IMR-90 (cell line): ENCODE measurements around the gene FSTL5. TPM values are rescaled to one million over a fixed set of nuclear protein-coding genes. Genes with fewer than 3 reads are reported as not detected.

Source experiments
- ATAC-seq: fragments of 200-7000 bp; cut with Tn5 transposase; 2 replicates; pipeline ENCODE4 v1.9.1; 2020; ENCODE audit warnings: low read depth, mild to moderate bottlenecking, moderate library complexity
- BruUV-seq: library from RNA; stranded (reverse); fragments of 400-500 nt; replicated peaks from 2 replicates; lab custom pipeline; 2021; lab: Mats Ljungman, UMichigan
- CTCF ChIA-PET: fragments of 300-600 bp; formaldehyde crosslinking; extraction: SDS; loops from one replicate; lab custom pipeline; 2021; ENCODE audit warnings: antibody characterized with exemption; lab: Yijun Ruan, JAX
- POLR2A ChIA-PET: fragments of 300-600 bp; sonication (Branson Sonifier 250); formaldehyde crosslinking; loops from one replicate; lab custom pipeline; 2022; ENCODE audit warnings: antibody characterized with exemption; ENCODE audit not compliant: unreplicated experiment; lab: Charles Lee
- DNase-seq: peaks from one replicate; pipeline ENCODE4 v3.0.0; 2013
- H2AFZ ChIP-seq: replicated peaks from 2 replicates; pipeline ENCODE3; 2013; ENCODE audit warnings: low read length, mild to moderate bottlenecking; ENCODE audit not compliant: poor library complexity
- H2AK5ac ChIP-seq: 2 replicates; pipeline ENCODE4 v1.6.1; 2013; ENCODE audit warnings: low read depth, low read length, inconsistent platforms
- H2AK9ac ChIP-seq: replicated peaks from 2 replicates; pipeline ENCODE3; 2013; ENCODE audit warnings: mild to moderate bottlenecking, low read depth, low read length, moderate library complexity; ENCODE audit not compliant: poor library complexity
- H2BK120ac ChIP-seq: 2 replicates; pipeline ENCODE4 v1.6.1; 2013; ENCODE audit warnings: low read depth, low read length, inconsistent platforms
- H2BK15ac ChIP-seq: 3 replicates; pipeline ENCODE4 v1.6.1; 2013; ENCODE audit warnings: low read depth, low read length, inconsistent platforms
- H2BK20ac ChIP-seq: 2 replicates; pipeline ENCODE4 v1.6.1; 2013; ENCODE audit warnings: low read depth, mild to moderate bottlenecking, inconsistent platforms, low read length, moderate library complexity
- H2BK5ac ChIP-seq: 2 replicates; pipeline ENCODE4 v1.6.1; 2013; ENCODE audit warnings: mild to moderate bottlenecking, low read depth, low read length, inconsistent platforms; ENCODE audit not compliant: poor library complexity, severe bottlenecking
- H3K14ac ChIP-seq: replicated peaks from 2 replicates; pipeline ENCODE4 v1.6.1; 2013; ENCODE audit warnings: low read depth, low read length, inconsistent platforms
- H3K18ac ChIP-seq: 2 replicates; pipeline ENCODE4 v1.6.1; 2013; ENCODE audit warnings: low read depth, low read length, control low read depth
- H3K23ac ChIP-seq: 2 replicates; pipeline ENCODE4 v1.6.1; 2013; ENCODE audit warnings: low read depth, low read length, inconsistent platforms
- H3K27ac ChIP-seq: 2 replicates; pipeline ENCODE4 v1.5.1; 2013; ENCODE audit warnings: mild to moderate bottlenecking, control low read depth, low read length; ENCODE audit not compliant: insufficient read depth
- H3K27me3 ChIP-seq: 2 replicates; pipeline ENCODE4 v1.6.1; 2013; ENCODE audit warnings: low read length; ENCODE audit not compliant: control insufficient read depth, insufficient read depth
- H3K36me3 ChIP-seq: 2 replicates; pipeline ENCODE4 v1.6.1; 2013; ENCODE audit warnings: low read length, mixed read lengths; ENCODE audit not compliant: control insufficient read depth, insufficient read depth
- H3K4ac ChIP-seq: 2 replicates; pipeline ENCODE4 v1.6.1; 2013; ENCODE audit warnings: low read depth, low read length, inconsistent platforms
- H3K4me1 ChIP-seq: 2 replicates; pipeline ENCODE4 v1.6.1; 2013; ENCODE audit warnings: low read length, mixed read lengths; ENCODE audit not compliant: control insufficient read depth, insufficient read depth
- H3K4me2 ChIP-seq: 2 replicates; pipeline ENCODE4 v1.6.1; 2013; ENCODE audit warnings: low read depth, mild to moderate bottlenecking, control low read depth, low read length, moderate library complexity
- H3K4me3 ChIP-seq: 2 replicates; pipeline ENCODE4 v1.5.1; 2013; ENCODE audit warnings: low read depth, mild to moderate bottlenecking, control low read depth, low read length, moderate library complexity; ENCODE audit not compliant: insufficient read depth
- H3K56ac ChIP-seq: 2 replicates; pipeline ENCODE4 v1.6.1; 2013; ENCODE audit warnings: low read length, inconsistent platforms; ENCODE audit not compliant: insufficient read depth; ENCODE audit errors: extremely low read depth
- H3K79me1 ChIP-seq, 2 experiments: 2 replicates each; pipeline ENCODE4 v1.6.1; 2013; ENCODE audit warnings: low read length in 2 of 2, inconsistent platforms in 1 of 2, low read depth in 1 of 2
- H3K9ac ChIP-seq: 2 replicates; pipeline ENCODE4 v1.6.1; 2013; ENCODE audit warnings: low read depth, low read length, control low read depth
- H3K9me1 ChIP-seq: 2 replicates; pipeline ENCODE4 v1.6.1; 2013; ENCODE audit warnings: low read length, inconsistent platforms; ENCODE audit not compliant: insufficient read depth
- H3K9me3 ChIP-seq: 2 replicates; pipeline ENCODE4 v1.6.1; 2013; ENCODE audit warnings: low read length; ENCODE audit not compliant: control insufficient read depth, insufficient read depth
- H4K20me1 ChIP-seq: 2 replicates; pipeline ENCODE4 v1.6.1; 2013; ENCODE audit warnings: low read length, inconsistent platforms; ENCODE audit not compliant: insufficient read depth
- H4K5ac ChIP-seq: 2 replicates; pipeline ENCODE4 v1.6.1; 2013; ENCODE audit warnings: mild to moderate bottlenecking, low read depth, low read length, control low read depth
- H4K8ac ChIP-seq, 2 experiments: 2 replicates each; pipeline ENCODE4 v1.6.1; 2013; ENCODE audit warnings: low read depth in 2 of 2, low read length in 2 of 2, control low read depth in 1 of 2, inconsistent platforms in 1 of 2
- H4K91ac ChIP-seq: 2 replicates; pipeline ENCODE4 v1.6.1; 2013; ENCODE audit warnings: low read depth, low read length, inconsistent platforms; ENCODE audit not compliant: insufficient read depth
- BHLHE40 ChIP-seq: fragments of 150-350 bp; IDR thresholded peaks from 2 replicates; pipeline ENCODE4 v1.6.1; 2016; ENCODE audit warnings: mild to moderate bottlenecking, low read depth, low read length
- CEBPB ChIP-seq: IDR thresholded peaks from 2 replicates; pipeline ENCODE4 v1.6.1; 2012; ENCODE audit warnings: low read depth, low read length, improper control_type of control experiment
- CHD1 ChIP-seq: IDR thresholded peaks from 2 replicates; pipeline ENCODE4 v1.6.1; 2012; ENCODE audit warnings: low read depth, low read length, improper control_type of control experiment
- FOS ChIP-seq: fragments of 150-350 bp; IDR thresholded peaks from 2 replicates; pipeline ENCODE4 v1.6.1; 2016; ENCODE audit warnings: low read depth, low read length
- MAFK ChIP-seq: IDR thresholded peaks from 2 replicates; pipeline ENCODE4 v1.6.1; 2012; ENCODE audit warnings: low read depth, low read length, improper control_type of control experiment
- MAZ ChIP-seq: IDR thresholded peaks from 2 replicates; pipeline ENCODE4 v1.6.1; 2012; ENCODE audit warnings: low read depth, mild to moderate bottlenecking, low read length, improper control_type of control experiment, moderate library complexity, borderline replicate concordance
- MXI1 ChIP-seq: IDR thresholded peaks from 2 replicates; pipeline ENCODE4 v1.6.1; 2012; ENCODE audit warnings: low read depth, mild to moderate bottlenecking, low read length, moderate library complexity, borderline replicate concordance
- POLR2A ChIP-seq: IDR thresholded peaks from 2 replicates; pipeline ENCODE4 v1.6.1; 2012; ENCODE audit warnings: mild to moderate bottlenecking, low read depth, low read length
- RAD21 ChIP-seq: IDR thresholded peaks from 2 replicates; pipeline ENCODE4 v1.6.1; 2012; ENCODE audit warnings: low read length, improper control_type of control experiment
- RFX5 ChIP-seq: IDR thresholded peaks from 2 replicates; pipeline ENCODE4 v1.8.0; 2012; ENCODE audit warnings: low read depth, mild to moderate bottlenecking, low read length, moderate library complexity
- WGBS, 2 experiments: methylation state at CpG; one replicate each; pipeline versions ENCODE4 v1.1.5 to v1.1.7; 2013; ENCODE audit warnings: missing lambda C conversion rate in 2 of 2; ENCODE audit not compliant: insufficient read length in 1 of 2; ENCODE audit errors: extremely low coverage in 2 of 2; 5-methylcytosine and 5-hydroxymethylcytosine counted together
- dilution Hi-C: fragments of 300-500 bp; cut with HindIII; formaldehyde crosslinking; loops from one replicate; pipeline ENCODE4 v1.14.3; 2018; ENCODE audit warnings: low sequenced_read_pairs; ENCODE audit not compliant: unreplicated experiment
- in situ Hi-C: fragments of 300-500 bp; cut with MboI; formaldehyde crosslinking; loops from 3 replicates; pipeline ENCODE4 v1.14.3; 2019; ENCODE audit warnings: low sequenced_read_pairs, inconsistent platforms, mixed read lengths
- intact Hi-C: fragments of 100-400 bp; cut with micrococcal nuclease; formaldehyde crosslinking; loops from 2 replicates; pipeline ENCODE4 v1.10.0; 2022
- polyA plus RNA-seq, 3 experiments: library from polyadenylated mRNA; depleted of rRNA; stranded (reverse); fragments of >200 nt; gene quantifications; 2 replicates each; pipeline ENCODE4 v1.2.3, GENCODE V29; 2012; ENCODE audit warnings: low replicate concordance in 1 of 3
- total RNA-seq: library from RNA; depleted of rRNA; stranded (reverse); fragments of >200 nt; gene quantifications from 2 replicates; pipeline ENCODE4 v1.2.3, GENCODE V29; 2012
- TF ChIP-seq, protein P1 (sequence below): fragments of 150-350 bp; IDR thresholded peaks from 2 replicates; pipeline ENCODE4 v1.6.1; 2016; ENCODE audit warnings: low read depth, mild to moderate bottlenecking, low read length, moderate library complexity, borderline replicate concordance
- TF ChIP-seq, protein P2 (sequence below): fragments of 150-350 bp; IDR thresholded peaks from 2 replicates; pipeline ENCODE4 v1.6.1; 2017; ENCODE audit warnings: mild to moderate bottlenecking, antibody characterized with exemption, low read length, low read depth

The FSTL5 gene
- total and polyA plus RNA-seq, 2 of the 4 experiments (the other 2 are of a cell fraction): under 0.01 TPM; not detected in 1

DNA sequence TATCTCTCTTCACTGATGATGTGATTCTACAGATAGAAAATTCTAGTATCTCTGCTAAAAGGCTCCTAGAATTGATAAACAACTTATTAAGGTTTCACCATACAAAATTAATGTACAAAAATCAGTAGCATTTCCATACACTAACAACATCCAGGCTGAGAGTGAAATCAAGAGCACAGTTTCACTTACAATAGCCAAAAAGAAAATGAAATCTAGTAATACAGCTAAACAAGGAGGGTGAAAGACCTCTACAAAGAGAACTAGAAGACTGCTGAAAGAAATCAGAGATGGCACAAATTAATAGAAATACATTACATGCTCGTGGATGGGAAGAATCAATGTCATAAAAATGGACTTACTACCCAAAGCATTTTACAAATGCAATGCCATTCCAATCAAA, 751.9 kb downstream of the FSTL5 start:
- peaks cover 8% of the 10 kb centered on the region; the same call in 1 of the 2 replicates for H3K9me3 ChIP-seq
- no peaks in the 10 kb centered on the region for H3K27me3 ChIP-seq
- no peak overlapping the region for H3K4me2 ChIP-seq
- DNase-seq: no peak
- H3K27ac ChIP-seq: no peak overlapping the region
- no peak overlapping the region for H3K9ac ChIP-seq
- H4K5ac ChIP-seq: no peak overlapping the region
- no peak overlapping the region for H3K18ac ChIP-seq
- in situ Hi-C loops: no loop called here
- H3K56ac ChIP-seq: no peak overlapping the region
- no peak overlapping the region for H2BK120ac ChIP-seq
- H2BK20ac ChIP-seq: no peak overlapping the region
- ATAC-seq: no peak
- H3K9me1 ChIP-seq: no peaks in the 10 kb centered on the region
- no peak overlapping the region for H2AFZ ChIP-seq
- TF ChIP-seq FOS (no peak), RFX5 (no peak), MAFK (no peak), RAD21 (no peak), POLR2A (no peak), CHD1 (no peak), MXI1 (no peak), BHLHE40 (no peak), CEBPB (no peak), MAZ (no peak)
- TF ChIP-seq, protein P1, sequence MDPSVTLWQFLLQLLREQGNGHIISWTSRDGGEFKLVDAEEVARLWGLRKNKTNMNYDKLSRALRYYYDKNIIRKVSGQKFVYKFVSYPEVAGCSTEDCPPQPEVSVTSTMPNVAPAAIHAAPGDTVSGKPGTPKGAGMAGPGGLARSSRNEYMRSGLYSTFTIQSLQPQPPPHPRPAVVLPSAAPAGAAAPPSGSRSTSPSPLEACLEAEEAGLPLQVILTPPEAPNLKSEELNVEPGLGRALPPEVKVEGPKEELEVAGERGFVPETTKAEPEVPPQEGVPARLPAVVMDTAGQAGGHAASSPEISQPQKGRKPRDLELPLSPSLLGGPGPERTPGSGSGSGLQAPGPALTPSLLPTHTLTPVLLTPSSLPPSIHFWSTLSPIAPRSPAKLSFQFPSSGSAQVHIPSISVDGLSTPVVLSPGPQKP: no peak
- TF ChIP-seq, protein P2, sequence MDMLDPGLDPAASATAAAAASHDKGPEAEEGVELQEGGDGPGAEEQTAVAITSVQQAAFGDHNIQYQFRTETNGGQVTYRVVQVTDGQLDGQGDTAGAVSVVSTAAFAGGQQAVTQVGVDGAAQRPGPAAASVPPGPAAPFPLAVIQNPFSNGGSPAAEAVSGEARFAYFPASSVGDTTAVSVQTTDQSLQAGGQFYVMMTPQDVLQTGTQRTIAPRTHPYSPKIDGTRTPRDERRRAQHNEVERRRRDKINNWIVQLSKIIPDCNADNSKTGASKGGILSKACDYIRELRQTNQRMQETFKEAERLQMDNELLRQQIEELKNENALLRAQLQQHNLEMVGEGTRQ: no peak
- CTCF ChIA-PET: no interaction called here
- no peaks in the 10 kb centered on the region for H3K4me1 ChIP-seq
- no peak overlapping the region for H3K23ac ChIP-seq
- H3K4me3 ChIP-seq: no peak overlapping the region
- H3K4ac ChIP-seq: no peak overlapping the region
- H4K20me1 ChIP-seq: no peaks in the 10 kb centered on the region
- no peaks in the 10 kb centered on the region for H3K36me3 ChIP-seq
- intact Hi-C loops: no loop called here
- BruUV-seq: no TSS peak
- H4K8ac ChIP-seq: no peak overlapping the region
- no peak overlapping the region for H2AK5ac ChIP-seq
- WGBS, 2 experiments: no CpG with 5 or more reads among the region's 1 CpG
- POLR2A ChIA-PET: no interaction called here
- no peak overlapping the region for H2AK9ac ChIP-seq
- no peak overlapping the region for H3K14ac ChIP-seq
- H3K79me1 ChIP-seq: no peaks in the 10 kb centered on the region
- H2BK15ac ChIP-seq: no peak overlapping the region
- H2BK5ac ChIP-seq: no peak overlapping the region
- H4K91ac ChIP-seq: no peak overlapping the region
- dilution Hi-C loops: no loop called here
